Common myeloid progenitor, CD34-positive (primary cell): ENCODE results near the gene CASP4.

Experiments used
- CTCF ChIA-PET: fragments of 350-600 bp; sonication (Branson Sonifier 250); formaldehyde crosslinking; loops from one replicate; lab custom pipeline; 2021; ENCODE audit warnings: antibody characterized with exemption; lab: Charles Lee
- POLR2A ChIA-PET: fragments of 350-600 bp; sonication (Branson Sonifier 250); formaldehyde crosslinking; loops from one replicate; lab custom pipeline; 2021; ENCODE audit warnings: antibody characterized with exemption; lab: Charles Lee
- DNase-seq, 3 donors: peaks; one replicate each; pipeline versions ENCODE4 v3.0.0 to v3.0.0-alpha.2; 2013
- H3K27ac ChIP-seq, 2 experiments: 1 replicate in 1 of 2; 2 replicates in 1 of 2; pipeline ENCODE4 v1.7.0; 2013; ENCODE audit warnings: inconsistent platforms in 2 of 2, low read length in 2 of 2, mild to moderate bottlenecking in 2 of 2, low read depth in 1 of 2, moderate library complexity in 1 of 2; ENCODE audit not compliant: severe bottlenecking in 2 of 2, insufficient read depth in 1 of 2, poor library complexity in 1 of 2
- H3K27me3 ChIP-seq, 5 experiments: replicated peaks in 2 of 5; 1 replicate in 3 of 5; 2 replicates in 2 of 5; pipeline versions ENCODE4 v1.6.1 to v1.7.0; 2013; ENCODE audit warnings: low read length in 4 of 5, mild to moderate bottlenecking in 2 of 5, moderate library complexity in 2 of 5, inconsistent platforms in 1 of 5; ENCODE audit not compliant: insufficient read depth in 5 of 5, control insufficient read depth in 4 of 5
- H3K36me3 ChIP-seq, 4 experiments: 1 replicate in 2 of 4; 2 replicates in 2 of 4; pipeline versions ENCODE4 v1.6.1 to v1.7.0; 2013; ENCODE audit warnings: low read length in 3 of 4, control low read depth in 1 of 4, mild to moderate bottlenecking in 1 of 4; ENCODE audit not compliant: control insufficient read depth in 4 of 4, insufficient read depth in 4 of 4
- H3K4me1 ChIP-seq, 4 experiments: 1 replicate in 3 of 4; 2 replicates in 1 of 4; pipeline versions ENCODE4 v1.6.1 to v1.7.1; 2013; ENCODE audit warnings: low read length in 3 of 4, mild to moderate bottlenecking in 3 of 4, control low read depth in 1 of 4, inconsistent platforms in 1 of 4, moderate library complexity in 1 of 4; ENCODE audit not compliant: control insufficient read depth in 4 of 4, insufficient read depth in 4 of 4; ENCODE audit errors: control extremely low read depth in 1 of 4
- H3K4me3 ChIP-seq, 7 experiments: 1 replicate in 4 of 7; 2 replicates in 3 of 7; pipeline versions ENCODE4 v1.5.1 to v1.7.0; 2013; ENCODE audit warnings: mild to moderate bottlenecking in 7 of 7, low read length in 6 of 7, moderate library complexity in 6 of 7, inconsistent platforms in 2 of 7, low read depth in 2 of 7, control low read depth in 1 of 7; ENCODE audit not compliant: insufficient read depth in 4 of 7, control insufficient read depth in 1 of 7; ENCODE audit errors: extremely low read depth in 1 of 7
- H3K9me3 ChIP-seq, 5 experiments: 1 replicate in 4 of 5; 2 replicates in 1 of 5; pipeline versions ENCODE4 v1.6.1 to v1.7.1; 2013; ENCODE audit warnings: low read length in 4 of 5, mild to moderate bottlenecking in 2 of 5, inconsistent platforms in 1 of 5, low read depth in 1 of 5, moderate library complexity in 1 of 5; ENCODE audit not compliant: control insufficient read depth in 4 of 5, insufficient read depth in 2 of 5; ENCODE audit errors: control extremely low read depth in 1 of 5
- WGBS: methylation state at CpG from one replicate; pipeline ENCODE4 v1.1.5; 2013; ENCODE audit not compliant: insufficient coverage; 5-methylcytosine and 5-hydroxymethylcytosine counted together

Gene CASP4

DNA sequence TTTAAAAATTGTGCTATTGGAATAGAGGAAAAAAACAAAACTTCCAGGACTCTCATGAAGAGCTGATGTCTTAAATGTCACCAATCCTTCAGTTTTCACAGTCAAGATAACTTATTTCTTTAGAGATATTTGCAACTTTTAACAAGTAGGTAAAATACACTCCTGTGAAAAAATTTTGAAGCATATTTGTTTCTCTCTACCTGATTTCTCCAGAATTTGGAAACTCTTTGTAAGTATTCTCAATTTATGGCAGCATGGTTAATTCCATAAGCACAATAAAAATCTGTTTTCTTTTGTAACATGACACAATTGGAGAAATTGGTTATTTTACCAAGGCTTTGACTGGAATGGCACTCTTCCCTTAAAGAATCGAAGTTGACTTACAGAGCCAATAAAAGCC lies 4.1 kb downstream of the CASP4 start:
- WGBS, result 88% methylated on average over 1 of the region's 1 CpG
- DNase-seq, result peak in 2 of 3 donors; percentile 28 to 47
- peaks cover 2 to 33% (median 5%) of the 10 kb centered on the region in 5 experiments for H3K9me3 ChIP-seq
- H3K4me3 ChIP-seq, result no peak overlapping the region
- ChIA-PET POLR2A (no interaction called here), CTCF (interaction anchor here (1.4 kb wide), 1 partner anchor 17 kb away, joined by 3 read pairs; no protein-coding TSS in a partner anchor)
- H3K27ac ChIP-seq, result no peak overlapping the region
- H3K36me3 ChIP-seq, result peaks cover 9 to 37% (median 26%) of the 10 kb centered on the region in 4 experiments
- H3K4me1 ChIP-seq, result peaks cover 10 to 35% (median 20%) of the 10 kb centered on the region in 4 experiments
- no peaks in the 10 kb centered on the region for H3K27me3 ChIP-seq

DNA sequence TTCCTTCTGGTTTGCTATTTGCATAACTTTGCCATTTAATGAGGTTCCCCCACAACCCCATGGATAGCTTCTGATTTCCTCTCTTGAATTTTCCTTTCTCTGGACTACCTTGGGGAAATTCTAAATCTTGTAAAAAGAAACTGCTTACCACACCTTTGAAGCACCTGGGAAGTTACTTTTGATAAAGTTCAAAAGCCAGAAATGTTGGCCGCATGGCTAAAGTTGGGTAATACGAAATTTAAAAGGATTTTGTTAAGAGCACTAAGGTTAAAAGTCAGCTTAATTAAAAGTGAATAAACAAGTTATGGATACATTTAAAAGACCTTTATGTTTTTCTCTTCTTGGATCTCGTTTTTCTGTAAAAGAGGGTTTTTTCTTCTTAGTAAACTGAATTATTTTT lies 5.5 kb downstream of the CASP4 start:
- no peak overlapping the region for H3K27ac ChIP-seq
- ChIA-PET CTCF (interaction anchor here (1.4 to 1.6 kb wide), 2 partner anchors 12 to 16 kb away, joined by 3 to 5 read pairs; no protein-coding TSS in a partner anchor), POLR2A (no interaction called here)
- H3K9me3 ChIP-seq, result peaks cover 3 to 33% (median 5%) of the 10 kb centered on the region in 5 experiments
- peaks cover 8 to 23% (median 16%) of the 10 kb centered on the region in 4 experiments for H3K4me1 ChIP-seq
- no peak for DNase-seq
- H3K36me3 ChIP-seq, result peaks cover 12 to 43% (median 26%) of the 10 kb centered on the region in 4 experiments
- 100% methylated on average over 2 of the region's 3 CpGs for WGBS
- H3K4me3 ChIP-seq, result no peak overlapping the region
- no peaks in the 10 kb centered on the region for H3K27me3 ChIP-seq

DNA sequence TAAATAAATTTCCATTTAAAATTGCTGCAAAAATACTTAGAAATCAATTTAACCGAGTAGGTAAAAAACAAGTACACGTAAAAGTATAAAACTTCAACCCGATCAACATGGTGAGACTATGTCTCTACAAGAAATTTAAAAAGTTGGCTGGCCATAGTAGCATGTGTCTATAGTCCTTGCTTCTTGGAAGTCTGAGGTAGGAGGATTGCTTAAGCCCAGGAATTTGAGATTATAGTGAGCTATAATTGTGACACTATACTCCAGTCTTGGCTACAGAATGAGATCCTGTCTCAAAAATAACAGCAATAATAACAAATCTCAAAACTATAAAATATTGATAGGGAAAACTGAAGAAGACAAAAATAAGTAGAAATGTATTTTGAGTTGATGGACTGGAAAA lies 11.1 kb downstream of the CASP4 start:
- DNase-seq, result no peak
- H3K27ac ChIP-seq, result no peak overlapping the region
- H3K4me3 ChIP-seq, result peak overlapping the region in 1 of 7 experiments; percentile 31
- H3K4me1 ChIP-seq, result no peaks in the 10 kb centered on the region
- WGBS, result 92% methylated on average over 3 of the region's 3 CpGs
- POLR2A ChIA-PET, result no interaction called here
- H3K27me3 ChIP-seq, result no peaks in the 10 kb centered on the region
- peaks cover 0 to 15% (median 3%) of the 10 kb centered on the region in 5 experiments for H3K9me3 ChIP-seq
- peaks cover 23 to 52% (median 29%) of the 10 kb centered on the region in 4 experiments for H3K36me3 ChIP-seq
- CTCF ChIA-PET, result interaction anchor here (1.1 kb wide), 1 partner anchor 9 kb away, joined by 3 read pairs; no protein-coding TSS in a partner anchor

DNA sequence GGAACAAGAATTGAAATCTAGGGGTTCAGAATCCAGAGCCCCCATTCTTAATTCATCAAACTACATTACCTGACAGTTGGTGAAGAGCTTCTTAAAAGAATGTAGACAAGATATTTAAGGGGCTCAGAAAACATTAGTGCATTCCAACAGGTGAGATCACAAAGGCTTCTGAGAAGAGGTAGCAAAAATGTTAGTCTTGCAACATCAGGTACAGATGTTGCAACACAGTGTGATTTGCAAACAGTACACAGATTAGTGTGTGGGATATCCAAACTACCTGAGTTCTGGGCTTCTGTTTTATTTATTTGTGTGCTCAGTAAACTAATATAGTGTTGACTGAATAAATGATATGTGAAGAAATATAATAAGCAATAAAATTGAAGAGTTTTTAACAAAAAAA lies 11.8 kb downstream of the CASP4 start:
- H3K27ac ChIP-seq, result no peak overlapping the region
- no peak overlapping the region for H3K4me3 ChIP-seq
- H3K4me1 ChIP-seq, result no peaks in the 10 kb centered on the region
- H3K36me3 ChIP-seq, result peaks cover 24 to 51% (median 28%) of the 10 kb centered on the region in 4 experiments
- peaks cover 0 to 10% (median 3%) of the 10 kb centered on the region in 5 experiments for H3K9me3 ChIP-seq
- no peaks in the 10 kb centered on the region for H3K27me3 ChIP-seq
- DNase-seq, result no peak
- CTCF ChIA-PET, result interaction anchor here (1.1 kb wide), 1 partner anchor 9 kb away, joined by 3 read pairs; no protein-coding TSS in a partner anchor
- POLR2A ChIA-PET, result no interaction called here

DNA sequence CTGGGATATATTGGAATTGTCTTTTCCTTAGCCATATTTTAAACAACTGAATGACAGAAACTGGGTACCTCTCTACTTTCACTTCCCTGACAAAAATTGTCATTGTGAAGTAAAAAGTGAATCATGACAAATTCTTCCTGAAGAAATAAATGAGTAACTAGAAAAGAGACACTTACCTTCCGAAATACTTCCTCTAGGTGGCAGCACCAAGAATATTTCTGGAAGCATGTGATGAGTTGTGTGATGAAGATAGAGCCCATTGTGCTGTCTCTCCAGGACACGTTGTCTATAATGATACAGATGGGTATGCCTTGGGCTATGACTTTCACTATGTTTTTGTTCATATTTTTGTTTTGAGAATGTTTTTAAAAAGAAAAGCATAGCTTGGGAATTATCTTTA lies 21.5 kb downstream of the CASP4 start:
- Histone ChIP-seq H3K36me3 (peaks cover 17 to 80% (median 53%) of the 10 kb centered on the region in 4 experiments), H3K27ac (no peak overlapping the region), H3K9me3 (no peaks in the 10 kb centered on the region), H3K27me3 (no peaks in the 10 kb centered on the region), H3K4me1 (no peaks in the 10 kb centered on the region), H3K4me3 (no peak overlapping the region)
- CTCF ChIA-PET, result interaction anchor here (0.8 to 1.5 kb wide), 5 partner anchors 12 to 51 kb away, joined by 3 to 6 read pairs (median 4); partner anchors contain the start of gene CASP4
- POLR2A ChIA-PET, result no interaction called here
- DNase-seq, result peak; percentile 61 to 76 (median 72)
- WGBS, result 40% methylated on average over 1 of the region's 2 CpGs

DNA sequence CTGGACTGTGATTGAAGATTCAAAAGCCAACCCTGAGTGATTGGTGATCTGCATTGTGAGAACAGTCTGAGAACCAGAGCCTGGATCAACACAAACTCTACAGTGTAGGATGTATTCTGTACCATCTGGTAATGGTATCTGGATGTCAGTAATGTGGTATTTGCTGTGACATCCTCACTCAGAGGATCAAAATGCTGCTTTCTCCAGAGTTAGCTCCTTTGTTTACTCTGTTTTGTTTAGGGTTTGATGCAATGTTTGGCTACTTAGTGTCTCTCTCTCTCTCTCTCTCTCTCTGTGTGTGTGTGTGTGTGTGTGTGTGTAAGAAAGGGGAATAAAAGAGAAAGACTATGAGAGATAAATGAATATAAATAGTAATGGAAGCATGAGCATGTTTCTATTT lies 24.3 kb downstream of the CASP4 start:
- Histone ChIP-seq H3K4me3 (no peak overlapping the region), H3K27me3 (no peaks in the 10 kb centered on the region), H3K9me3 (no peaks in the 10 kb centered on the region), H3K36me3 (peaks cover 9 to 54% (median 31%) of the 10 kb centered on the region in 4 experiments), H3K4me1 (no peaks in the 10 kb centered on the region), H3K27ac (no peak overlapping the region)
- ChIA-PET CTCF (interaction anchor here (1.3 to 1.7 kb wide), 3 partner anchors 10 to 244 kb away, joined by 3 to 6 read pairs (median 3); no protein-coding TSS in a partner anchor), POLR2A (no interaction called here)
- DNase-seq, result no peak

DNA sequence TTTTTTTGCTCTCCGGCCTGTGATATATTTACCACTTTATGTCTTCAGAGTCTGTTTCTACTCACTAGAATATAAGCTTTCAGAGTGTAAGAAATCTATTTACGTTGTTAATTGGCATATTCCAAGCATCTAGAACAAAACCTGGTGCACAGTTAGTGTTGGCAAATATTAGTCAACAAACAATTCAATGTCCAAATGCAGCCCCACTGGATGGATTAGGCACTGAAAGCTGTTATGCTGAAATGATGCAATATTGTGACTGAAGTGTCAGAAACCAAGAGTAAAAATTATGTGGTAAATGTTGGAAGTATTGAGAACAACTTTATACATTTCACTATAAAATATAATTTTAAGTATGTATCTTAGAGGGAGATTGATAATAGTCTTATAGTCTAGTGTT lies 24.8 kb downstream of the CASP4 start:
- H3K36me3 ChIP-seq, result peaks cover 9 to 49% (median 26%) of the 10 kb centered on the region in 4 experiments
- no peak overlapping the region for H3K4me3 ChIP-seq
- no CpG with 5 or more reads among the region's 2 CpGs for WGBS

More for the DNA sequence above, 24.8 kb downstream of the CASP4 start:
- H3K27me3 ChIP-seq, result no peaks in the 10 kb centered on the region
- H3K27ac ChIP-seq, result no peak overlapping the region
- H3K4me1 ChIP-seq, result no peaks in the 10 kb centered on the region
- CTCF ChIA-PET, result interaction anchor here (1.3 to 1.7 kb wide), 3 partner anchors 9 to 244 kb away, joined by 3 to 6 read pairs (median 3); no protein-coding TSS in a partner anchor
- POLR2A ChIA-PET, result no interaction called here
- H3K9me3 ChIP-seq, result no peaks in the 10 kb centered on the region
- no peak for DNase-seq
